ENCODE measurements around the gene MAP3K1.

- TF ChIP-seq CTCF (conservative IDR thresholded peaks at IDR 0.05) (no peak), ZFX (IDR thresholded peaks at IDR 0.05) (no peak)
Observed at GRCh38 chr5:56798521-56798920, 16.8 kb upstream of the MAP3K1 start.
